ENCODE results near the gene SCGB1A1. TPM values are rescaled to one million over a fixed set of nuclear protein-coding genes. Genes with fewer than 3 reads are reported as not detected.
A peak's percentile ranks its signal among the peaks of the same experiment; 100 is the strongest.

The SCGB1A1 gene
- total RNA-seq, 2 donors from 2014 or later, result not detected

- H3K4me3 ChIP-seq, result no peak overlapping the region
- no peak for ATAC-seq (ENCODE audit: insufficient number of reproducible peaks, low FRiP score, low read depth)
- DNase-seq (ENCODE audit: low spot score), result no peak
- H3K4me1 ChIP-seq (ENCODE audit: control insufficient read depth in 1 of 2, low read depth in 2 of 2), result peaks cover 9 to 23% of the 10 kb centered on the region in 2 donors
- H3K9me3 ChIP-seq, result no peaks in the 10 kb centered on the region
- no peaks in the 10 kb centered on the region for H3K27me3 ChIP-seq (replicated peaks; ENCODE audit: insufficient read depth)
- no peaks in the 10 kb centered on the region for H3K36me3 ChIP-seq
- H3K27ac ChIP-seq, result no peak overlapping the region
- no peak for TF ChIP-seq CTCF (IDR thresholded peaks at IDR 0.05)
Observed at GRCh38 chr11:62393061-62393611, 25.7 kb upstream of the SCGB1A1 start.

DNA sequence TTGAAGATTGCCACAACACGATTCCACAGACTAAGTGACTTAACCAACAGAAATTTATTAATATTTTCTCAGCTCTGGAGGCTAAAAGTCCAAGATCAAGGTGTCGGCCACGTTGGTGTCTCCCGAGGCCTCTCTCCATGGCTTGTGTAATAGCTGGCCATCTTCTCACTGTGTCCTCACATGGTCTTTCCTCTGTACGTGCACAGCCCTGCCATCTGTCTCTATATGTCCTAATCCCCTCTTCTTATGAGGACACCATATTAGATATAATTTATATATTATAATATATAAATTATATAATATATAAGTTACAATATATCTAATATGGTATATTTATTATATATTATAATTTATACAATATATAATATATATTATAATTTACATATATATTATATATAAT is 25.1 kb upstream of the SCGB1A1 start:
- H3K36me3 ChIP-seq, result no peaks in the 10 kb centered on the region
- no peak overlapping the region for H3K27ac ChIP-seq
- peaks cover 15 to 29% of the 10 kb centered on the region in 2 donors for H3K4me1 ChIP-seq (ENCODE audit: control insufficient read depth in 1 of 2, low read depth in 2 of 2)
- ATAC-seq (ENCODE audit: insufficient number of reproducible peaks, low FRiP score, low read depth) (no peak), DNase-seq (ENCODE audit: low spot score) (no peak)
- TF ChIP-seq CTCF (IDR thresholded peaks at IDR 0.05), result no peak
- no peaks in the 10 kb centered on the region for H3K9me3 ChIP-seq
- H3K27me3 ChIP-seq (replicated peaks; ENCODE audit: insufficient read depth), result no peaks in the 10 kb centered on the region
- no peak overlapping the region for H3K4me3 ChIP-seq

DNA sequence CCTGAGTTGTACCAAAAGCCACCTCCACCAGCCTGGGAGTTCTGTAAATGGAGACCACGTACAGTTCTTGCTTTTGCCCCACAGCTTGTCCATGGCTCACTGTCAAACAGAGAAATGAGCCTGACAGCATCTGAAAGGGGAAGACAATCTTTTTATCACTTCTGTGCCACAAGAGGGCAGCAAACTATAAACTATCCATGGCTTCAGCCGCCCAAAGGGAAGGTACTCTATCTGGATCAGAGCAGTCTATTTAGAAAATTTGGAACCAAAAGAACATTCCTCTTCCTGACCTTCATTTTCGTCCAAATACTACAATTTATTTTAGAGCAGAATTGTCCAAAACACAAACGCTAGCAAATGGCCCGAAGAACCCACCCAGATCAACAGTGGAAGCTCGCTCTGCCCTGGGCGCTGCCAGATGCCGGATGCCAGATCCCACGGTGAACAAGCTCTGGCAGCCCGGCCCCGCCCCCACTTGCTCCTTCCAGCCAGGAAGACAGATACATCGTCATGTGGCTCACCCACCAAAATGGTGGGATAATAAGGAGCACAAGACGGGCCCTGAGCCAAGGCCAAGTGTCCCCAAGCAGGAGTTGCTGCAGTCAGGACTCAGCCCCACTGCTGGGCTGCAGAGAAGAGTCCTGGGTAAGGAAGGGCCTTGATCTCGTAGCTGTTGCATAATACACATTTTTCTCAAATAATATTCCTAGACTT is 23.9 kb upstream of the SCGB1A1 start:
- H3K36me3 ChIP-seq, result no peaks in the 10 kb centered on the region
- no peaks in the 10 kb centered on the region for H3K9me3 ChIP-seq
- H3K4me3 ChIP-seq, result peak overlapping the region; percentile 71
- peaks cover 26 to 41% of the 10 kb centered on the region in 2 donors for H3K4me1 ChIP-seq (ENCODE audit: control insufficient read depth in 1 of 2, low read depth in 2 of 2)
- H3K27ac ChIP-seq, result peak overlapping the region; percentile 48 to 63
- no peaks in the 10 kb centered on the region for H3K27me3 ChIP-seq (replicated peaks; ENCODE audit: insufficient read depth)
- TF ChIP-seq CTCF (IDR thresholded peaks at IDR 0.05), result peak; percentile 70
- DNase-seq (ENCODE audit: low spot score) (peak; percentile 31), ATAC-seq (ENCODE audit: insufficient number of reproducible peaks, low FRiP score, low read depth) (peak; percentile 87)

GRCh38 chr11:62395885-62396551 is 22.8 kb upstream of the SCGB1A1 start:
- DNase-seq (ENCODE audit: low spot score) (no peak), ATAC-seq (ENCODE audit: insufficient number of reproducible peaks, low FRiP score, low read depth) (no peak)
- Histone ChIP-seq H3K9me3 (no peaks in the 10 kb centered on the region), H3K36me3 (no peaks in the 10 kb centered on the region), H3K4me1 (ENCODE audit: control insufficient read depth in 1 of 2, low read depth in 2 of 2) (peaks cover 37 to 50% of the 10 kb centered on the region in 2 donors), H3K27me3 (replicated peaks; ENCODE audit: insufficient read depth) (no peaks in the 10 kb centered on the region), H3K27ac (no peak overlapping the region), H3K4me3 (no peak overlapping the region)
- no peak for TF ChIP-seq CTCF (IDR thresholded peaks at IDR 0.05)
